HG03565 (cell line): ENCODE data around the gene RAB20.
"Not testable (repeated sequence)": the region's sequence is repeated elsewhere in the genome, so short reads cannot be mapped to it uniquely, and the experiment has no call there.

Experiments
- ATAC-seq: cut with Tn5 transposase; IDR thresholded peaks from one replicate; pipeline ENCODE4 v1.9.1; 2021; ENCODE audit warnings: mild to moderate bottlenecking, moderate library complexity; ENCODE audit not compliant: unreplicated experiment

Gene RAB20

DNA sequence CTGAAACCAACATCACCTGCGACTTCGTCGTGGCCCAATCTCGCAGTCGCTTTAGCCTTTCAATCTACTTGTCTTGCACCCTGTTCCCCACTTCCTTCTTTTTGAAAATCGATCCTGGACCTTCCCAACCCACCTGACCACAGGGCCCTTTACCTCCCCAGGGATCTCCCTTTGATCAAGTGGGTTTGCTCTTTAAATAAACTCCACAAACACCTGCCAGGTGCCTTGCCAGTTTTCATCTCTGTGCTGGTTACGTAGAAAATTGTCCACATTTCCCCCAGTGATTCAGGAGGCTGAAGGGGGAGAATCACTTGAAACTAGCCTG, 14.5 kb upstream of the RAB20 start:
- no peak for ATAC-seq

DNA sequence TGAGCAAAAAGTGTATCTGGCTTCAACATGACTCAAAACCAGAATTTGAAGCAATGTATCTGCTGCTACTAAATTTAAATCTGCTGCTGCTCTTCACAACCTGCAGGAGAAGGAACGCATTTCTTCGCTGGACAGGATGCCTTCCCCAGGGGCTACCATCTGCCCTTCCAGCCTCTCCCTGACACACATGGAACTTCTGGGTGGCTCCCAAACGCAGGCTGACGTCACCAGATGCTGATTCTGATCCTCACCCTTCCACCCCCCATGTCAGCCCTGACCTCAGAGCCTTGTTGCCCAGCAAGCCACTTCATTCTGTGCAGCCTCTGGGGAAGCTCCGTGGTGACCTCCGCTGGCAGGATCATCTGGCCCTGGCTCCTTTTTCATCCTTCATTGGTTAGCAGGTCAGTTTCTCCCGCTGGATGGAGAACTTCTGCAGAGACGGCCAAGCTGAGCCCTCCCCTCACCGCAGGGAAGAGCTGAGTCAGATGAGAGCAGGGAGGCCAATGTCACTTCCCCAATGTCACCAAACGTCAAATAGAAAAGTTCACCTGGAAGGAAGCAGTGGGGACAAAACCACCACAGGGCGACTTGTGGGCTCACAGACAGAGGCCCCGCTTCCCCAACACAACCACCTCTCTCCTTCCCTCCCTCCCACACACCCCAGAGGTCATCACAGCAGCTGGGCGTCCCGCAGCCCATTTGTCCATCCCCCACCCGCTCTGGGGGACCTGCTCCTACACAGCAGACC, 14.0 kb upstream of the RAB20 start:
- ATAC-seq: peak; percentile 83

DNA sequence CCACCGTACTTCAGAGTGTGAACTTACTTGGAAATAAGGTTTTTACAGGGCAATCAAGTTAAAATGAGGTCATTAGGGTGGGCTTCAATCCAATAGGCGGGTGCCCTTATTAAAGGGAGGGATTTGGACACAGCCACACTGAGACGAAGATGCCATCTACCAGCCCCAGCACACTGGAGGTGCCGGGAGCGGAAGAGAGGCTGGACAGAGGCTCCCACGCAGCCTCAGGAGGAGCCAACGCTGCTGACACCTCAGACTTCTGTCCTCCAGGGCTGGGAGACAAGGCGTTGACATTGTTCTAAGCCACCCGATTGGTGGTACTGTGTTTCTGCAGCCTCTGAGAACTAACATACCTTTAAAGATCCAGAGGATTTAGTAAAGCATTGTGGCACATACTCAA, 12.6 kb upstream of the RAB20 start:
- no peak for ATAC-seq

DNA sequence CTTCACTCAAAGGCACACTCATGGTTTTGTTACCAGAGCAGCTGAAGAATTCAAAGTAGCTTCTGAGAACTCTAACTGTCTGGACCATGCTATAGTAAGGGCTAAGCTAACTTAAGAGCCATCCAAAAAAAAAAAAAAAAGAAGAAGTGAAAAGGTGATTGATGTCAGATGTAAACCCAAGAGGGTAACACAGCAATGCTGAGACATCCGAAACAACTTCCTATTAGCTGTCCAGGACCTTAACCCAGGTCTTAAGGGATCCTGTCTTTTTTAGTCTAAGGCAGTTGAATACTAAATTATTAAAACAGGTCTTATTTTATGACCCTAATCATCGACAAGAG, 11.2 kb upstream of the RAB20 start:
- ATAC-seq: no peak

DNA sequence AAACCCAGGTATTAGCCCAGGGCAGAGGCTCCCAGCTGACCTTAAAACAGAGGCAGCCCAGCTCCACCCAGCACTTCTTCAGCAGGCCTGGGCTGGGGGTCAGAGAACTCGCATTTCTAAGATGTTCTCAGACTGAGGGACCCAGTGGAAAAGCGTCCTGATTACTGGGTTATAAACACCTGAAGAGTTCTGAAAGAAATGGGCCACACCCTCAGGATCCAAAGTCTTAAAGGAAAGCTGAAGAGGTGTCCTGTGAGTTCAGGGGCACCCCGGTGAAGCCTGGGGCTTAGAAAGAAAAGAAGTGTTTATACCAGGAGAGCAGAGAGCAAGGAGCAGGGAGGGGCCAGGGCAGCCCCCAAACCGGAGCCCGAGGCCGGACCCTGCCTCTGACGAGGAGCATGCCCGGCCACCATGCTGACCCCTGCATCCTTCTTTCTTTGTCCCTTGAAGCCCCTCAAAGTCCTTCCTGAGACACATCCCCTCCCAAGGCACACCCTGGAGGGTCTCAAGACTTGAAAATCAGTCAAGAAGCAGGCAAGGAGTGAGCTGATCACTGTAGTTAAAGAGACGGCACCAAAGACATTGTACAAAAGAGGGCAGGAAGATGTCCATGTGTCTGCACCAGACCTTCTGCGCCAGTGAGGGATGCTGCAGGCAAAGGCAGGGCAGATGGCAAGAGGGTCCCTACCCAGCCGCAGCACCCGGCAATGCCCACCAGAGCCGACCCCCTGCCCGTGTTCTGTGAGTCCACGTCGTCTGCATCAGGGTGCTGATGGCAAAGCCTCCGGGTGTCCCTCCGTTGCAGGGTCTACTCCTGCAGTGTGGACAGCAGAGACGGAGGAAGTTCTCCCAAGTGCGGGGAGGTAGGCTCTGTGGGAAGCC, 10.6 kb upstream of the RAB20 start:
- ATAC-seq: no peak

DNA sequence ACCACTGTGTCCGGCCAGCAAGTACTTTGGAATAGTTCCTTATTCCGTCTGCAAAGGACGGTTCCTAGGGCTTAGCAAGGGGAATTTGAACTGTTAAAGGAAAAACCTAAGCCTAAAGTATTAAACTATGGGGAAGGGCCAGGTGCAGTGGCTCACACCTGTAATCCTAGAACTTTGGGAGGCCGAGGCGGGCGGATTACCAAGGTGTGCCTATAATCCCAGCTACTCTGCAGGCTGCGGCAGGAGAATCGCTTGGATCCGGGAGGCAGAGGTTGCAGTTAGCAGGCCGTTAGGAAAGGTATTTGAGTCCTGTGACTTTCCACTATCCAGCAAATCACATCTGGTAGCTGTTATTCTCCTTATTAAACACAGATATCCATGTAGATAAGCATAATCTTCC, 9.4 kb upstream of the RAB20 start:
- no peak for ATAC-seq

DNA sequence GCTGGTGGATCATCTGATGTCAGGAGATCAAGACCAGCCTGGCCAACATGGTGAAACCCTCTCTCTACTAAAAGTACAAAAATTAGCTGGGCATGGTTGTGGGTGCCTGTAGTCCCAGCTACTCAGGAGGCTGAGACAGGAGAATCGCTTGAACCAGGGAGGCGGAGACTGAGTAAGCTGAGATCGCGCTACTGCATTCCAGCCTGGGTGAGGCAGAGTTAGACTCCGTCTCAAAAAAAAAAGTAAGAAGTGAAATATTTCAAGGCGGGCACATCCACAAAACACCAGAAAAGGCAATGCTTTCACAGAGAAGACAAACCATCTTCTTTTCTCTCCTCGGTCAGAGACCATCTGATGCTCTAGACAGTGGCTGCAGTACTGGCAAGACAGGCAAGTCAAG, 8.4 kb upstream of the RAB20 start:
- ATAC-seq: not testable (repeated sequence)

DNA sequence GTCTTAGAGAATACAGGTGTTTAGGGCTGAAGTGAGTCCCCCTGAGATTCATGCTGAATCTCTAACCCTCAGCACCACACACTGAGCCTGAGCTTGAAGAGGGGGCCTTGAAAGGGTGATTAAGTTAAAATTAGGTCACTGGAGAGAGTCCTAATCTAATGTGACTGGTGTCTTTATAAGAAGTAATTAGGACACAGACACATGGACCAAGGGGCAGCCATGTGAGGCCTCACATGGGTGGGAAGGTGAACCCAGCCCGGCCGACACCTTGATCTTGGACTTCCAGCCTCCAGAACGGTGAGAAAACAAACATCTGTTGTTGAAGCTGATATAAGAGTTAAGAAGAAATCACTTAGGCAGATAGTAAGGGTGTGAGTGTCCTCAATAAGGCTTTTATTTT, 7.1 kb upstream of the RAB20 start:
- no peak for ATAC-seq

DNA sequence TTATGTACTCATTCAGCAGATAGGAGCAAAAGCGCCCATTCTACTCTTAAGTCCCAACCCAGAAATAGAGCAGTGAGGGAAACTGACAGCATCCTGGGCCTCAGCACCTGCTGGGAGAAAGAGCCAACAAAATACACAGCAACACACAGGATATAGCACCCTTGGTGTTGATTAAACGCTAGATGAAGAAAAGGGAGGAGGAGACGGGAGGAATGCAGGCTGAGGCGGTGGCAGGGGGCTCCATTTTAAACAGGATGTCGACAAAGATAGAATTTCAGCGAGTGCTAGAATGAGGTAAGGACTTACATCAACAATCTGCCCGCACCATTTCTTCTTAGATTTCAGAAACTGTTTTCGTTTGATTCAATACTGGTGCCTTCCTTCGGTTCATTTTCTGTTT, 4.6 kb upstream of the RAB20 start:
- ATAC-seq: no peak

DNA sequence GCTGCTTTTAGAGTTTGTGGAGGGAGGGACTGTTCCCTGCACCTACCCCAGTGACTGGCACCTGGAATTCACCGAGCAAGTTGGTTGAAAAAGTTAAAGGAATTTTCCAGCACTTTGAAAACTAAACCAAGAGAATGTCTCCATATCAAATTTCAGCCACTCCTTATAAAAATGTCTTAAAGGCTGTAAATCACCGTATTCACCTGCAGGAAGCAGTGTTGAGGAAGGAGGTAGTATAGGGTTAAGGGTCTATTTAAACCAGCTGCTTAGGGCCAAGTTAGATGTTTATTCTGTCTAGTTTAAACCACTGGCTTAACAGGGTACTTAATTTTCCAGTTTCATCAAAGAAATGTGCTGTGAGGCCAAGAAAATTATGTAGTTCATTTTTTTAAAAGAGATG, 3.8 kb upstream of the RAB20 start:
- no peak for ATAC-seq

DNA sequence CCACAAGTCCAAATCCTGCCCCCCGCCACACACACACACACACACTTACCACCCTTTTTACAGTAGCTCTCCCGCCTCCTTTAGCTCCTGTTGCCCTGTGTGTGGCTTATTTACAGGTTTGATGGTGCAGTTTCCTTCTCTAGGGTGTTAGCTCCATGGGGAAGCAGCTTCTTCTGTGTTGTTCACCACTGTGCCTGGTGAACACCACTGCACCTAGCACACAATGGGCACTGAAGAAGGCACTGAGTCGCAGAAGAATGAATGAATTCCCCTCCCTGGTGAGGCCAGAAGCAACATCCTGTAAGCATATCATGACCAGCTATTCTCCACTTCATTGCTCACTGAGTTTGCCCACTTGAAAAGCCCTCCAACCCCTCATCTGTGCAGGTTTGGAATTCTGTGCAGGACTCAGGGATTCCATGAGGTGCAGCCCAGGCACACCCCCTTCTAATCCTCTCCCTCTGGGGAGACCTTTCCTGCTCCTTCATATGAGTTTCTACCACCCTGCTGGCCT, 3.0 kb upstream of the RAB20 start:
- ATAC-seq: no peak

DNA sequence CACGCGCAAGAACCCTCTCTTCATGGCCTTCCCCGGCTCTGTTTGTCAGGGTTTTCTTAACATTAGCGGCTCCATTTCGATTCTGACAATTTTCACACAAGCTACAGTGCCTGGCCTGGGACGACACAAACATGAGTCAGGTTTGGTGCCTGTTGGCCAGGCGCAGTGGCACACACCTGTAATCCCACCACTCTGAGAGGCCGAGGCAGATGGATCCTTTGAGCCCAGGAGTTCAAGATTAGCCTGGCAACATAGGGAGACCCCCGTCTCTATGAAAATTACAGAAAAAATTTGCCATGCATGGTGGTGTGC, 1.9 kb upstream of the RAB20 start:
- no peak for ATAC-seq

DNA sequence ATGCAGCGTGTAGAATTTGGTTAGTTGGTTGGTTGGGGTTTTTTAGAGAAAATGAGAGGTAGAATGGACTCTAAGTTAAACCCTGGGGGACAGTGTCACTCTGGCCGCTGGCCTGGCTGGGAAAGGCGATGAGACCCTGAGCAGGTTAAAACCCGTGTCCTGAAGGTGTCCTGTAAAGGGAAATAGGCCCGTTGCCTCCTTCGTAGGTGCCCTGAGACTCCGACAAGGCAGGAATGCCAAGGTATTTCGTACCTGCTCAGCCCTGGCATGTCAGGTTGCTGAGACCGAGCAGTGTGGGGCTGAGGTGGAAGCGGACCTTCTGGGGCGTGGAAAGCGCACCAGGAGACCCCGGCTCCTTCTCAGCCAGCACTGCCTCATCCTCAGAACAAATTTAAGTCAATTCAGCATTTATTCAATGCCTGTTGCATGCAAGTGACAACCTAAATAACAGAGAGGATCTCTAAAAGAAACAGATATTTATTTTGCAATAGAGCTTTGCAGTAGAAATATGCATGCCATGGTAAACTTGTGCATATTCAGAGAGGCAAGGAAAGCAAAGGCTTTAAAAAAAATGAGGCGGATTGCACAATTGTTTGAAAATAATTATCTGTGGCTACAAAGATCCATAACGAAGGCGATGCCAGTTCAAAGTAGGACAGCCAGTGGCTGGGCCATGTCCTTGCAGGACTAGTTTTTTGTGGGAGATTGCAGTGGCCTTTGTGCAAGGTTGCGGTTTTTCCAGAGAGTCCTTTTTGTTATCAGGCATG, 1.4 kb upstream of the RAB20 start:
- no peak for ATAC-seq

DNA sequence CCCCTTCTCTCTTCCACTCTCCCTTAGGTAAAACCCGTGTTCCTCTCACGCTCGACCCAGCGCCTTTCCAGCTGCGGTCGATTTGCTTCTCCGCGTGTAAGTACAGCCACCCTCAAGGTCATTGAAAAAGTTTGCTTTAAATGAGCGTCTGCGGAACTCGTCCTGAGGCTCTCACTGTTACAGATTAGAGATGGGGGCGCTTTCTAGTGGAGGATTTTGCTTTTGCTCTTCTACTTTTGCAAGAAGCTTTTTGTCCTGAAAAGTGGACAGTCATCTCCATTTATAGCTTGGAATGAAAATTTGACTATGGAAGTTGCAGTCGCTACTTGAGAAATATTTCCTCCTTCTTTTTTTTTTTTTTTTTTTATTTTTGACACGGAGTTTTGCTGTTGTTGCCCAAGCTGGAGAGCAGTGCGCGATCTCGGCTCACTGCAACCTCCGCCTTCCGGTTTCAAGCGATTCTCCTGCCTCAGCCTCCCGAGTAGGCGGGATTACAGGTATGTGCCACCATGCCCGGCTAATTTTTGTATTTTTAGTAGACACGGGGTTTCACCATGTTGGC, 595 bp upstream of the RAB20 start:
- no peak for ATAC-seq

DNA sequence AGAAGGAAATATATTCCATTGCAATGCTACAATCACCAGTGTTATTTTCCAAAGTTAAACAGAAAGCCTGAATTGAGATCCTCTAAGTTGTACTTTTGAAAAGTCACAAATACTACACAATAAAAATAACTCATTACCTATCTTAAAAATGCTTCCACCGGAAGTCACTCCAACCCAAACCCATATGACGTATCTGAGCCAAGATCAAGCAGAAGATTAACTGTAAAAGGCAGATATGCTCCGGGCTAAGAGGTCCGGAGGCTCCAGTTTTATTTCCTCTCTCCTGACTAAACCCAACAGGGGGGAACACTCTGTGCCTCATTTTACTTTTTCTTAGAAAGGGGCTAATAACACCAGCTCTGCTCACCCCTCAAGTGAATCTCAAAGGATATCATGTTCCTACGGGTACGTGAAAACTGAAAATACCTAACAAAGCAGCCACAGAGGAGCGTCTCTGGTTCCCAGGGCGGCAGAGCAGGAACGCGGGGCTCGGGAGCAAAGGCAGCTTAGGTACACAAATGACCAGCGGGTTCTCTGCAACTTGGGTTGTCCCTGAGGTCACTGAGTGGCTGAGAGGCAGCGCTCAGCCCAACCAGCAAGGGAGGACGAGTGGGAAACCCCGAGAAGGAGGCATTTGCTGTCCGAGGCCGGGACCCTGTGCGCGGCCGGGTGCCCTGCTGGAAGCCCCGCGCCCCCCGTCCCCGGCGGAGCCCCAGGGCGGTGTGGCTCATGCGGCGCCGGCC, 750 bp downstream of the RAB20 start:
- ATAC-seq: peak; percentile 18

DNA sequence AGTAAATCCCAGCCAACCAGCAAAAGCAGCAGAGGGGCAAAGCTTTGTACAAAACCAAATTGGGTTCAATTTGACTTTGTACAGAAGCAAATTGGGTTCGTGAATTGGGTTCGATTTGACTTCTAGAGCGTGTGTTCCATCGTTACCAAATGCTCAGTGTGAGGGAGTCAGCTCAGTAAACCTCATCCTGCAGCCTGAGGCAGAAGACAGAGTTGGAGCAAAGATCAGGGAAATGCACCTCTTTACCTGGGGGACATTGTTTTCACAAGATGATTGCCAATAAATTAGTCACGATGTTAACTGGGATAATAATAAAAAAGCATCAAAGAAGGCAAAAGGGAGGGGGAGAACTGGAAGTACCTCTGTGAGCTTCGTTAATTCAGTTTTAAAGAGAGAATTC, 1.5 kb downstream of the RAB20 start:
- ATAC-seq: no peak

DNA sequence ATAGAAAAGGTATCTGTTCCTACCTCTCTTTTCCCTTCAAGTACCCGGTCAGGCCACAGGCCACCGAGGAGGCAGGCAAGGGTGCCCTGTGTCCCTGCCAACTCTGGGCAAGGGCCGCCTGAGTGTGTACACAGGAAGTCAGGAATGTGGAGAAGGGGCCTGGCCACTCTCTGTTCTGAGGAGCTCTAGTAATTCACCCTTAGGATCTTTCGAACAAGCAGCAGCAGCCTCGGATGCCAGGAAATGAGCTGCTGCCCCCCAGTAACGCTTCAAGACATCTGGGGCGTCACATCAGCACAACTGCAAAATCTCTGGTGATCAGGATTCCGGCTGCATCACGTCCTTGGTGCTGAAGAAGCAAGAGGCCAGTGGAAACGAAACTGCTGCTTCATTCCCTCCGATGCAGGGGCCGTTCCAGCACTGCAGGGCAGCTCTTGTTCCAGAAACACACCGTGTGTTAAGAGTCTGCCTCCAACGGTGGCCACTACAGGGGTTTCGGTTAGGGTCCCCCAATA, 2.0 kb downstream of the RAB20 start:
- no peak for ATAC-seq

DNA sequence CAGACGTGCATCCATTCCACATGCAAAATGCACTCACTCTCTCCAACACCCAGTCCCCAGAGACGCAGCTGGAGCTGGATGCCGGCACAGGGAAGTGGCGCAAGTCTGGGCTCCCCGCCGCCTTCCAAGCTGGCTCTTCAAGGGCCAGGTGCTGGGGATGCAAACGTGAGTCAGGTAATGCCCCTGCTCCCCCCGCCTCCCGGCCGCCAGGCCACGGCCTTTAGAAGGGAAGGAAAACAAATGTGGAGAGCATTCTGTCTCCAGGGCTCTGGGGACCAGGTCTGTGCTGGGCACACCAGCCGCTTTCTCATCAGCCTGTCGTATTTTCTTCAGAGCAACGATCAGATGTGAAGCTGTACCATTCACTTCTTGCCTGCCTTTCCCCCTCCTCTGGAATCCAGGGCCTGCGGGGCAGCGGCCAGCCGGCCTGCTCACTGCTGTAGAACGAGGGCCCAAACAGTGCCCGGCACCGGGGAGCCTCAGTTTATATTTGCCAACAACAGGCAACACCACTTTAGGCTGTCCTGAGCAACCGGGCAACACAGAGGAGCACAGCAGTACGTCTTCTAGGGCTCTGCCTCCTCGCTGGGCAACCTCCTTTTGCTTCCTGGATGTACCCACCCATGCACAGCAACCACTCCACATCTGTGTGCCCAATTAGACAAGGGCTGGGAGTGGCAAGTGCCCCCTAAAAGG, 3.8 kb downstream of the RAB20 start:
- no peak for ATAC-seq

DNA sequence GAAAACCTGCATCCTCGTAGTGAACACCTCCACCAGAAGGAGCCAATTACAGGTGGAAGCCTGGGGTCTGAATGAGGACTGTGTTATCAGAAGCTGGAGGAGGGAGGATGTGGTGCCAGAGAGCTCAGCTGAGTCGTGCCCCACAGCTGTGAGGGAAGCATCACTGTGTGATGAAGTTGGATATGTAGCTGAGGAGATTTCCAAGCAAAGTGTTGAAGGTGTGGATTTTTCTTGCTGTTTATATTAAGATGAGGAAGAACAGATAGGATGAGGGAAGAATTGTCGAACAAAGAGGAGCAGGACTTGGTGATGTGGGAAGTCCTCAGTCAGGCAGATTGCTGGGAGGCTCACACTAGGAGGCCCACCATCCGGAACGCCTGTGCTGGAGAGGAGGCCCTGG, 4.4 kb downstream of the RAB20 start:
- ATAC-seq: no peak

DNA sequence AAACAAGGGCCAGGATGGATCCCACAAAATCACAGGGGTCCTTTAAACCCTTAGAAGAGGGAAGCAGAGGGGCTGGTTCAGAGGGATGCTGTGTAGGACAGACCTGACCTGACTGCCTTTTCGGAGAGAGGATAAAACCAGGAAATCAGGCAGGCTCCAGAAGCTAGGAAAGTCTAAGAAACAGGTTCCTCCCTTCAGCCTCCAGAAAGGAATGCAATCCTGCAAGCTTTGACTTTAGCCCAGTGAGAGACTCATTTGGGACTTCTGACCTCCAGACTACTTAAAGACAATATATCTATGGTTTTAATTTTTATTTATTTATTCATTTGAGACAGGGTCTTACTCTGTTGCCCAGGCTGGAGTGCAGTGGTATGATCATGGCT, 5.3 kb downstream of the RAB20 start:
- no peak for ATAC-seq
